Eye (tissue), 1 donor: Measurements from ENCODE around the gene SHOC1.
"Not testable (repeated sequence)": the region's sequence is repeated elsewhere in the genome, so short reads cannot be mapped to it uniquely, and the experiment has no call there.

ENCODE experiments used
- DNase-seq: peaks from one replicate; pipeline ENCODE4 v3.0.0-alpha.2; 2015

Gene SHOC1

GRCh38 chr9:111794835-111795556, at the start of gene SHOC1:
TSS of gene SHOC1 (minus strand) at chr9:111794937. CDS start at chr9:111791418, 3,519 bp downstream.
- no peak for DNase-seq

- no peak for DNase-seq
Measured at GRCh38 chr9:111843971-111844370, 49.2 kb upstream of the SHOC1 start.

- DNase-seq: no peak
Measured at GRCh38 chr9:111842313-111842712, 47.6 kb upstream of the SHOC1 start.

GRCh38 chr9:111840442-111840841, 45.7 kb upstream of the SHOC1 start:
- DNase-seq: no peak

GRCh38 chr9:111839987-111840386, 45.2 kb upstream of the SHOC1 start:
- no peak for DNase-seq

- DNase-seq: no peak
Measured at GRCh38 chr9:111839387-111839786, 44.6 kb upstream of the SHOC1 start.

GRCh38 chr9:111838439-111838838, 43.7 kb upstream of the SHOC1 start:
- no peak for DNase-seq

- no peak for DNase-seq
Measured at GRCh38 chr9:111836311-111836710, 41.6 kb upstream of the SHOC1 start.

- DNase-seq: no peak
Measured at GRCh38 chr9:111833941-111834340, 39.2 kb upstream of the SHOC1 start.

- DNase-seq: no peak
Measured at GRCh38 chr9:111832449-111832848, 37.7 kb upstream of the SHOC1 start.

- no peak for DNase-seq
Measured at GRCh38 chr9:111831371-111832108, 36.8 kb upstream of the SHOC1 start.

- no peak for DNase-seq
Measured at GRCh38 chr9:111828193-111828592, 33.5 kb upstream of the SHOC1 start.

- DNase-seq: no peak
Measured at GRCh38 chr9:111825468-111826145, 30.9 kb upstream of the SHOC1 start.

GRCh38 chr9:111821006-111821528, 26.3 kb upstream of the SHOC1 start:
- no peak for DNase-seq

- DNase-seq: no peak
Measured at GRCh38 chr9:111819360-111819759, 24.6 kb upstream of the SHOC1 start.

GRCh38 chr9:111815285-111816070, 20.7 kb upstream of the SHOC1 start:
- no peak for DNase-seq

- no peak for DNase-seq
Measured at GRCh38 chr9:111812337-111812736, 17.6 kb upstream of the SHOC1 start.

- DNase-seq: no peak
Measured at GRCh38 chr9:111810908-111811307, 16.2 kb upstream of the SHOC1 start.

- not testable (repeated sequence) for DNase-seq
Measured at GRCh38 chr9:111810415-111810814, 15.7 kb upstream of the SHOC1 start.

- no peak for DNase-seq
Measured at GRCh38 chr9:111807197-111807596, 12.5 kb upstream of the SHOC1 start.

- DNase-seq: no peak
Measured at GRCh38 chr9:111806259-111806658, 11.5 kb upstream of the SHOC1 start.

- no peak for DNase-seq
Measured at GRCh38 chr9:111805830-111806241, 11.1 kb upstream of the SHOC1 start.

GRCh38 chr9:111805262-111805661, 10.5 kb upstream of the SHOC1 start:
- no peak for DNase-seq
